NCI-H1436 (cell line): ENCODE results near the gene LSM8.
"Not testable (repeated sequence)": the region's sequence is repeated elsewhere in the genome, so short reads cannot be mapped to it uniquely, and the experiment has no call there.

Experiments used
- DNase-seq: peaks from one replicate; lab custom pipeline; 2025; lab: John Stamatoyannopoulos, UW

LSM8 gene

GRCh38 chr7:118183786-118184564 is at the start of gene LSM8:
LSM8 (plus strand) TSS chr7:118184164; CDS start chr7:118184224, 60 bp downstream.
- DNase-seq, result peak; percentile 95

DNA sequence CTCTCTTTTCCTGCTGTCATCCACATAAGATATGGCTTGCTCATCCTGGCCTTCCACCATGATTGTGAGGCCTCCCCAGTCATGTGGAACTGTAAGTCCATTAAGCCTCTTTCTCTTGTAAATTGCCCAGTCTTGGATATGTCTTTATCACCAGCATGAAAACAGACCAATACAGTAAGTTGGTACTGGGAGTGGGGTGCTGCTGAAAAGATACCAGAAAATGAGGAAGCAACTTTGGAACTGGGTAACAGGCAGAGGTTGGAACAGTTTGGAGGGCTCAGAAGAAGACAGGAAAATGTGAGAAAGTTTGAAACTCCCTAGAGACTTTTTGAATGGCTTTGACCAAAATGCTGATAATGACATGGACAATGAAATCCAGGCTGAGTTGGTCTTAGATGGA is 49.5 kb upstream of the LSM8 start:
- DNase-seq, result not testable (repeated sequence)

- no peak for DNase-seq
Measured at GRCh38 chr7:118140468-118140867, 43.5 kb upstream of the LSM8 start.

- no peak for DNase-seq
Measured at GRCh38 chr7:118142012-118142411, 42.0 kb upstream of the LSM8 start.

DNA sequence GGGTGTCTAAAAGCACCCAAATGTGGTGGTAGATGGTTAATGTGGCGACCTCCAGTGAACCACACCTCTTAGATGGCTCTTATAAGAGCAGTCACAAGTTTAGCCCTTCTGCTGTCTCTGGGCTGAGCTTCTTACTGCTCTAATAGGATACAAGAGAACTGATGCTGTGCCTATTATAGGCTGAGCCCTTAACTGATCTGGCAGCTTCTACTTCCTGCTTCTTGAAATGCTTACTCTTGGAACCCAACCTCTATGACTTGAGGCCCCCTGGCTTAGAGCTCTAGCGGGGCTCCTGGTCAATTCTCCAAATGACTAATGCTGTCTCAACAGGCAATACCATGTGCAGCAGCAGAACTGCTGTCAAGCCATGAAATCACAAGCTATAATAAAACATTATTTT is 35.0 kb upstream of the LSM8 start:
- no peak for DNase-seq

DNA sequence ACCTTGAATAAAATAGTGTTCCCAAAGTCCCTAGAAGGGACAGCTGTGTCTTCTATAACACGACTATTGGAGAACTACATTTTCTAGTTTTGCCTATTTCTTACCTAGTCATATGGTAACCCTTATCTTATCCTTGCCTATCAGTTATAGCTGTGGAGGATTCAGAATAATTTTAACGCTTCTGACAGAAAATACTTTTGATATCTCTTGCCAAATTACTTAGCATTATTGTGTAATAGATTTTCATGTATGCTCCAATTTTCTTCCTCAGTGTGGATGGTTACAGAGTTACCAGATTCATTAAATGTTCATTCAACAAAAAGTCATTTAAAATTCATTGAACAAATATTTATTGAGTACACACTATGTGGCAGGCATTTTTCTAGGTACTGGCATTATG is 34.6 kb upstream of the LSM8 start:
- DNase-seq, result no peak

DNA sequence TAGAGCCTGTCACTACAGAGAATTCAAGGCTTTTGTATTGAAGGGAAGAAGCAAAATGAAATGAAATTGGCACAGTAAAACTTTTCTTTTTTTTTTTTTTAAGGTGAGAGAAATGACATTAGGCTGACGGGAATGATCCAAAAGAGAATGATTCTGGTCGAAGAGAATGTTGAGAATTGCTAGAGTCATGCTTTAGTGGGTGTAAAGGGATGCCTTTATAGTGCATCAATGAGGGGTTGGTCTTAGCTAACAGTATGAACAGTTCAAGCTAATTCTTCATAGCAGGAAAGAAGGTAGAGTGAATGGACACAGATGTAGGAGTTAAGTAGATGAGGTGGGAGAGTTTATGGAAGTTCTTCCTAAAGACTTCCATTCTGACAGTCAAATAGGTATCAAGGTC is 32.3 kb upstream of the LSM8 start:
- no peak for DNase-seq

GRCh38 chr7:118152149-118152548 is 31.8 kb upstream of the LSM8 start:
- DNase-seq, result no peak

DNA sequence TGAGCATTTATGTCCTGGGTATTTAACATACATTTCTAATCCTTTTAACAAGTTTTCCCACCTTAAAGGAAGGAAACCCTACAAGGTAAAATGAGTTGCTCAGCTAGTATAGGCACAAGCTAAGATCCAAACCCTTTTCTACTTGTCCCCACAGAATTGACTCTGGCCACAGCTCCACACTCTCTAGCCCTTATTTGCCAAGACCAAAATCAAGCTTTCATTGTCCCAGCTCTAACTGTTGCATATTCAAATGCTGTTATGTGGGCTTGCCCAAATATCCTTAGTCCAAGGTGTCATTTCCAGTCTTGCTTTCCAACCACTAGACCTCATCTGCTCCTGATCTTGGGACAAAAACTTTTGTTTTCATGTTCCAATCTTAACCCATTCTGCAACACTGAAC is 31.3 kb upstream of the LSM8 start:
- DNase-seq, result no peak

- DNase-seq, result no peak
Measured at GRCh38 chr7:118153551-118154177, 30.3 kb upstream of the LSM8 start.

- DNase-seq, result no peak
Measured at GRCh38 chr7:118158766-118159165, 25.2 kb upstream of the LSM8 start.

GRCh38 chr7:118169146-118169545 is 14.8 kb upstream of the LSM8 start:
- no peak for DNase-seq

DNA sequence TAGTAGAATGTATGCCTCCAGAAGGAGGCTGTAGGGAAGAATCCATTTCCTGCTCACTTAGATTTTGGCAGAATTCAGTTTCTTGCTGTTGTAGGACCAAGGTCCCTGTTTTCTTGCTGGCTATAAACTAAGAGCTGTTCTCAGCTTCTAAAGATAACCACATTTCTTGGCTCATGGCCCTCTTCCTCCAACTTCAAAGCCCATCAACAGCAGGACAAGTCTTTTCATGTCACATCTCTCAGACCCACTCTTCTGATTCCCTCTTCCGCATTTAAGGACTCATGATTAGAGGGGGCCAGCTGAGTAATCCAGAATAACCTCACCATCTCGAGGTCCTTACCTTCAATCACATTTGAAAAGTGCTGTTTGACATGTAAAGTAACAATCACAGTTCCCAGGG is 8.2 kb upstream of the LSM8 start:
- DNase-seq, result no peak

DNA sequence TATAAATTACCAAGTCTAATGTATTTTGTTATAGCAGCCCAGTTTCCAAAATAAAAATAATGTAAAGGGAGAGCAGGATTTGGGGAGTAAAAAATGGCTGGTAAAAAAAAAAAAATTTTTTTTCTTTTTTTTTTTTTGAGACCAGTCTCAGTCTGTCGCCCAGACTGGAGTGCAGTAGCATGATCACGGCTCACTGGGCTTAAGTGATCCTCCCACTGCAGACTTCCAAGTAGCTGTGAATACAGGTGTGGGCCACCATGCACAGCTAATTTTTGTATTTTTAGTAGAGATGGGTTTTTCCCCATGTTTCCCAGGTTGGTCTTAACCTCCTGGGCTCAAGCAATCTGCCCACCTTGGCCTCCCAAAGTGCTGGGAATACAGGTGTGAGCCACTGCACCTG is 4.8 kb upstream of the LSM8 start:
- no peak for DNase-seq

- DNase-seq, result no peak
Measured at GRCh38 chr7:118182593-118183427, 1.2 kb upstream of the LSM8 start.

- DNase-seq, result no peak
Measured at GRCh38 chr7:118183428-118183785, 557 bp upstream of the LSM8 start.

- no peak for DNase-seq
Measured at GRCh38 chr7:118184565-118184940, 589 bp downstream of the LSM8 start.

GRCh38 chr7:118185163-118185860 is 1.3 kb downstream of the LSM8 start:
- no peak for DNase-seq

GRCh38 chr7:118186501-118186900 is 2.5 kb downstream of the LSM8 start:
- no peak for DNase-seq

DNA sequence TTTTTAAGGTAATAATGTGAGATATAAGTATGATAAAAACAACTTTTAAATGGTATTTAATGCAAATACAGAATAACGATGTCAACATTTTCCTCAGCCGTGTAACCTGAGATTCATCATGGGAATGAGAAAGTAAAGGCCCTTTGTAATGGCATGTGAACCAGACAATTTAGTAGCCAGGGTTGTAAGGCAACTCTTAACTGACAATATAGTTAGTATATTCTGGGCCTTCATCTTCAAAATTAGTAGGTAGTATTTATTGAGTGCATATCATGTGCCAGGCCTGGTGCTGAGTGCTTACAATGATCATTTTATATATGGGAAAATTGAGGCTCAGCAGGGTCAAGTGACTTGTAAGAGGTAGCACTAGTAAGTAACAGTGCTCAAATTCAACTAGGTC is 10.6 kb downstream of the LSM8 start:
- no peak for DNase-seq

GRCh38 chr7:118195837-118196474 is 12.0 kb downstream of the LSM8 start:
- DNase-seq, result peak; percentile 40

- no peak for DNase-seq
Measured at GRCh38 chr7:118202061-118202460, 18.1 kb downstream of the LSM8 start.
